ENCODE results near the gene CHMP1B.

DNA sequence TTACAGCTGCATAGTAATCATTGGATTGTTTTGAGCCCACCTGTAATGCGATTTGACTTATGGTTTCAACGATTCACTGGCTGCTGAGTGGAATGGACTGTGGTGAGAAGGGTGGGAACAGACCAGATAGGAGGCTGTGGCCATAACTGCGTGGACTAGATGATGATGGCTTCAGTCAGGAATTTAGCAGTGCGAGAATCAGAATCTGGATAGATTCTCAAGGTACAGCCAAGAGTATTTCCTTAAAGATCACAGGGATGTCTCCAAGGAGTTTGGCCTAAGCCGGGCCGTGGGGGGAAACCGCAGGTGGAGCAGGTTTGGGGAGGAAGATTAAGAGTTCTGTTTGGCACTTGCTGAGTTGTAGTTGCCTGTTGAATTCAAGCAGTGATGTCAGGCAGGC lies 44.0 kb upstream of the CHMP1B start:
- TF ChIP-seq, protein P1, sequence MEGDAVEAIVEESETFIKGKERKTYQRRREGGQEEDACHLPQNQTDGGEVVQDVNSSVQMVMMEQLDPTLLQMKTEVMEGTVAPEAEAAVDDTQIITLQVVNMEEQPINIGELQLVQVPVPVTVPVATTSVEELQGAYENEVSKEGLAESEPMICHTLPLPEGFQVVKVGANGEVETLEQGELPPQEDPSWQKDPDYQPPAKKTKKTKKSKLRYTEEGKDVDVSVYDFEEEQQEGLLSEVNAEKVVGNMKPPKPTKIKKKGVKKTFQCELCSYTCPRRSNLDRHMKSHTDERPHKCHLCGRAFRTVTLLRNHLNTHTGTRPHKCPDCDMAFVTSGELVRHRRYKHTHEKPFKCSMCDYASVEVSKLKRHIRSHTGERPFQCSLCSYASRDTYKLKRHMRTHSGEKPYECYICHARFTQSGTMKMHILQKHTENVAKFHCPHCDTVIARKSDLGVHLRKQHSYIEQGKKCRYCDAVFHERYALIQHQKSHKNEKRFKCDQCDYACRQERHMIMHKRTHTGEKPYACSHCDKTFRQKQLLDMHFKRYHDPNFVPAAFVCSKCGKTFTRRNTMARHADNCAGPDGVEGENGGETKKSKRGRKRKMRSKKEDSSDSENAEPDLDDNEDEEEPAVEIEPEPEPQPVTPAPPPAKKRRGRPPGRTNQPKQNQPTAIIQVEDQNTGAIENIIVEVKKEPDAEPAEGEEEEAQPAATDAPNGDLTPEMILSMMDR (IDR thresholded peaks at IDR 0.05): no peak
- no peak for TF ChIP-seq POLR2A (IDR thresholded peaks at IDR 0.05)
